A673 (cell line): ENCODE data around the gene CHKA. TPM values are rescaled to one million over a fixed set of nuclear protein-coding genes. Genes with fewer than 3 reads are reported as not detected.

Experiments used
- BruUV-seq: library from RNA; stranded (reverse); fragments of 400-500 nt; replicated peaks from 2 replicates; lab custom pipeline; 2021; lab: Mats Ljungman, UMichigan
- CTCF ChIA-PET: fragments of 300-600 bp; sonication (Branson Sonifier 250); formaldehyde crosslinking; loops from one replicate; lab custom pipeline; 2022; ENCODE audit warnings: antibody characterized with exemption; lab: Charles Lee
- POLR2A ChIA-PET: fragments of 300-600 bp; sonication (Branson Sonifier 250); formaldehyde crosslinking; loops from one replicate; lab custom pipeline; 2022; ENCODE audit warnings: antibody characterized with exemption; ENCODE audit not compliant: low non-redundant PET; lab: Charles Lee
- DNase-seq: peaks from one replicate; pipeline ENCODE4 v3.0.0-alpha.2; 2015; ENCODE audit warnings: low spot score
- H3K27ac ChIP-seq: fragments of 200-600 bp; sonication (generic); 2 replicates; pipeline ENCODE4 v1.5.1; 2016; ENCODE audit warnings: mixed run types, low read depth, mild to moderate bottlenecking, mixed read lengths, antibody characterized with exemption, low read length; ENCODE audit not compliant: poor library complexity, severe bottlenecking
- H3K27me3 ChIP-seq: fragments of 200-600 bp; sonication (generic); replicated peaks from 2 replicates; pipeline ENCODE4 v1.6.1; 2017; ENCODE audit warnings: mixed run types, low read depth, mild to moderate bottlenecking, mixed read lengths, antibody characterized with exemption, low read length; ENCODE audit not compliant: insufficient read depth, poor library complexity
- H3K36me3 ChIP-seq: fragments of 200-600 bp; sonication (generic); 2 replicates; pipeline ENCODE4 v1.6.1; 2016; ENCODE audit warnings: mixed run types, mild to moderate bottlenecking, mixed read lengths, antibody characterized with exemption, low read length; ENCODE audit not compliant: insufficient read depth, poor library complexity, severe bottlenecking
- H3K4me1 ChIP-seq: fragments of 200-600 bp; sonication (generic); 2 replicates; pipeline ENCODE4 v1.6.1; 2017; ENCODE audit warnings: mixed run types, mild to moderate bottlenecking, mixed read lengths, antibody characterized with exemption, low read length; ENCODE audit not compliant: insufficient read depth, poor library complexity, severe bottlenecking
- H3K4me3 ChIP-seq: fragments of 200-600 bp; sonication (generic); 2 replicates; pipeline ENCODE4 v1.5.1; 2016; ENCODE audit warnings: low read depth, mixed run types, mild to moderate bottlenecking, mixed read lengths, low read length; ENCODE audit not compliant: poor library complexity, severe bottlenecking
- H3K9me3 ChIP-seq: fragments of 200-600 bp; sonication (generic); 2 replicates; pipeline ENCODE4 v1.6.1; 2016; ENCODE audit warnings: mixed run types, low read depth, mild to moderate bottlenecking, mixed read lengths, antibody characterized with exemption, low read length; ENCODE audit not compliant: poor library complexity, severe bottlenecking
- CTCF ChIP-seq: fragments of 300-800, 200-600 bp; sonication (generic); conservative IDR thresholded peaks from 2 replicates; pipeline ENCODE4 v1.5.1; 2017; ENCODE audit warnings: low read depth, mild to moderate bottlenecking, antibody characterized with exemption, low read length, moderate library complexity, mixed read lengths
- EZH2 ChIP-seq: fragments of 200-600 bp; sonication (generic); IDR thresholded peaks from 2 replicates; pipeline ENCODE4 v1.6.1; 2017; ENCODE audit warnings: borderline replicate concordance, low read depth, mild to moderate bottlenecking, mixed read lengths, antibody characterized with exemption, low read length; ENCODE audit not compliant: poor library complexity, severe bottlenecking
- intact Hi-C: fragments of 100-400 bp; cut with micrococcal nuclease; formaldehyde crosslinking; loops from one replicate; pipeline ENCODE4 v1.10.0; 2022; ENCODE audit not compliant: unreplicated experiment
- total RNA-seq: library from RNA; stranded (reverse); gene quantifications from 2 replicates; pipeline ENCODE4 v1.2.3, GENCODE V29; 2021

The CHKA gene
- total RNA-seq, 1 experiment from 2014 or later = 37.5 TPM

GRCh38 chr11:68042219-68043028 lies 78.8 kb downstream of the CHKA start:
- H3K36me3 ChIP-seq = no peaks in the 10 kb centered on the region
- BruUV-seq = no TSS peak
- no peak for TF ChIP-seq EZH2
- TF ChIP-seq CTCF = no peak
- ChIA-PET POLR2A (no interaction called here), CTCF (interaction anchor here (0.5 to 0.6 kb wide), 2 partner anchors 167 to 195 kb away, joined by 3 to 7 read pairs; no protein-coding TSS in a partner anchor)
- H3K27me3 ChIP-seq = no peaks in the 10 kb centered on the region
- no peak overlapping the region for H3K4me3 ChIP-seq
- intact Hi-C loops = no loop called here
- no peak for DNase-seq
- H3K27ac ChIP-seq = no peak overlapping the region
- H3K9me3 ChIP-seq = no peaks in the 10 kb centered on the region
- H3K4me1 ChIP-seq = peaks cover 26% of the 10 kb centered on the region

GRCh38 chr11:68041617-68042218 lies 79.5 kb downstream of the CHKA start:
- H3K9me3 ChIP-seq = no peaks in the 10 kb centered on the region
- intact Hi-C loops = no loop called here
- no TSS peak for BruUV-seq
- peaks cover 26% of the 10 kb centered on the region for H3K4me1 ChIP-seq
- ChIA-PET POLR2A (no interaction called here), CTCF (interaction anchor here (0.6 kb wide), 1 partner anchor 194 kb away, joined by 7 read pairs; no protein-coding TSS in a partner anchor)
- DNase-seq = no peak
- no peak overlapping the region for H3K4me3 ChIP-seq
- no peaks in the 10 kb centered on the region for H3K27me3 ChIP-seq
- H3K27ac ChIP-seq = no peak overlapping the region
- no peak for TF ChIP-seq EZH2
- no peak for TF ChIP-seq CTCF
- H3K36me3 ChIP-seq = no peaks in the 10 kb centered on the region

GRCh38 chr11:68040957-68041591 lies 80.1 kb downstream of the CHKA start:
- H3K27me3 ChIP-seq = no peaks in the 10 kb centered on the region
- intact Hi-C loops = no loop called here
- H3K9me3 ChIP-seq = no peaks in the 10 kb centered on the region
- TF ChIP-seq EZH2 (no peak), CTCF (no peak)
- peak overlapping the region; percentile 72 for H3K27ac ChIP-seq
- peak overlapping the region; percentile 29 for H3K4me3 ChIP-seq
- DNase-seq = no peak
- no TSS peak for BruUV-seq
- no peaks in the 10 kb centered on the region for H3K36me3 ChIP-seq
- CTCF ChIA-PET = no interaction called here
- POLR2A ChIA-PET = no interaction called here
- H3K4me1 ChIP-seq = peaks cover 26% of the 10 kb centered on the region
